ENCODE measurements around the gene PXT1. TPM values are rescaled to one million over a fixed set of nuclear protein-coding genes. Genes with fewer than 3 reads are reported as not detected.

The PXT1 gene
- polyA plus RNA-seq, 1 experiment, result not detected

DNA sequence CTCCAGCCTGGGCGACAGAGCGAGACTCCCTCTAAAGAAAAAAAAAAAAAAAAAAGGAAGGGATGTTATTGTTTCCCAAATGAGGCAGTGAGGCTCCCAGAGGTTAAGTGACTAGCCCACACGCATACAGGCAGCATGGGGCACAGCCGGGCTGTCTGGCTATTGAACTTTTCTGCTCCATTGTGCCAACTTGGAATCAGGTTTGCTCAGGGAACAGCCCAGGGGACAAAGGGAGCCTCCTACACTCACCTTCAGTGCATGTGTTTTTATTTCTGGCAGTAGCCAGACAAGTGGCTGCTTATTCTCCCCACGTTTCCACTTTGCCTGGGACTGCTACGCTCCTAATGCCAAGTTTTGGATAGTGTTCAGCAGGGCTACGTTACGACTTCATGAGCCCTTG lies 65.9 kb downstream of the PXT1 start:
- H3K9me3 ChIP-seq (ENCODE audit: control insufficient read depth, insufficient read depth, low read length), result no peaks in the 10 kb centered on the region
- no peak for DNase-seq (ENCODE audit: low read depth, low spot score)
- TF ChIP-seq, protein P1, sequence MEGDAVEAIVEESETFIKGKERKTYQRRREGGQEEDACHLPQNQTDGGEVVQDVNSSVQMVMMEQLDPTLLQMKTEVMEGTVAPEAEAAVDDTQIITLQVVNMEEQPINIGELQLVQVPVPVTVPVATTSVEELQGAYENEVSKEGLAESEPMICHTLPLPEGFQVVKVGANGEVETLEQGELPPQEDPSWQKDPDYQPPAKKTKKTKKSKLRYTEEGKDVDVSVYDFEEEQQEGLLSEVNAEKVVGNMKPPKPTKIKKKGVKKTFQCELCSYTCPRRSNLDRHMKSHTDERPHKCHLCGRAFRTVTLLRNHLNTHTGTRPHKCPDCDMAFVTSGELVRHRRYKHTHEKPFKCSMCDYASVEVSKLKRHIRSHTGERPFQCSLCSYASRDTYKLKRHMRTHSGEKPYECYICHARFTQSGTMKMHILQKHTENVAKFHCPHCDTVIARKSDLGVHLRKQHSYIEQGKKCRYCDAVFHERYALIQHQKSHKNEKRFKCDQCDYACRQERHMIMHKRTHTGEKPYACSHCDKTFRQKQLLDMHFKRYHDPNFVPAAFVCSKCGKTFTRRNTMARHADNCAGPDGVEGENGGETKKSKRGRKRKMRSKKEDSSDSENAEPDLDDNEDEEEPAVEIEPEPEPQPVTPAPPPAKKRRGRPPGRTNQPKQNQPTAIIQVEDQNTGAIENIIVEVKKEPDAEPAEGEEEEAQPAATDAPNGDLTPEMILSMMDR (IDR thresholded peaks at IDR 0.05; ENCODE audit: low read depth, low read length), result no peak
- no peak overlapping the region for H3K27ac ChIP-seq (ENCODE audit: low read depth, low read length)
- ChIA-PET POLR2A (no interaction called here), CTCF (no interaction called here)
- peaks cover 50% of the 10 kb centered on the region for H3K27me3 ChIP-seq (ENCODE audit: control insufficient read depth, insufficient read depth, low read length)
- H3K4me3 ChIP-seq (ENCODE audit: low read depth, low read length), result no peak overlapping the region

DNA sequence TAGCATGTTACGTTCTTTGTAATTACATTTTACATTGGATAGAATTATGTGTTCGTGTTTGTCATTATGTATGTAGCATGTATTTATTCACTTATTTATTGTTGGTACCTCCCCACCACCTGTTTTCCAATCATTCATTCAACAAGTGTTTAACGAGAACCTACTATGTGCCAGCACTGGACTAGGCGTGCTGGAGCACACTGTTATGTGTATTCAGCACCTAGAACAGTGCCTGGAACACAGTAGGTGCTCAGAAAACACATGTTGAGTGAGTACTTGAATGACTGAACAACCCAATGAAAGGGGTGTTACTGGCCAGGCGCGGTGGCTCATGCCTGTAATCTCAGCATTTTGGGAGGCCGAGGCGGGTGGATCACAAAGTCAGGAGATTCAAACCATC lies 66.5 kb downstream of the PXT1 start:
- Histone ChIP-seq H3K4me3 (ENCODE audit: low read depth, low read length) (no peak overlapping the region), H3K9me3 (ENCODE audit: control insufficient read depth, insufficient read depth, low read length) (no peaks in the 10 kb centered on the region; the same call in 1 of the 2 replicates), H3K27me3 (ENCODE audit: control insufficient read depth, insufficient read depth, low read length) (peaks cover 50% of the 10 kb centered on the region), H3K27ac (ENCODE audit: low read depth, low read length) (no peak overlapping the region)
- TF ChIP-seq, protein P1 (IDR thresholded peaks at IDR 0.05; ENCODE audit: low read depth, low read length), result no peak
- no peak for DNase-seq (ENCODE audit: low read depth, low spot score)
- ChIA-PET CTCF (no interaction called here), POLR2A (no interaction called here)

DNA sequence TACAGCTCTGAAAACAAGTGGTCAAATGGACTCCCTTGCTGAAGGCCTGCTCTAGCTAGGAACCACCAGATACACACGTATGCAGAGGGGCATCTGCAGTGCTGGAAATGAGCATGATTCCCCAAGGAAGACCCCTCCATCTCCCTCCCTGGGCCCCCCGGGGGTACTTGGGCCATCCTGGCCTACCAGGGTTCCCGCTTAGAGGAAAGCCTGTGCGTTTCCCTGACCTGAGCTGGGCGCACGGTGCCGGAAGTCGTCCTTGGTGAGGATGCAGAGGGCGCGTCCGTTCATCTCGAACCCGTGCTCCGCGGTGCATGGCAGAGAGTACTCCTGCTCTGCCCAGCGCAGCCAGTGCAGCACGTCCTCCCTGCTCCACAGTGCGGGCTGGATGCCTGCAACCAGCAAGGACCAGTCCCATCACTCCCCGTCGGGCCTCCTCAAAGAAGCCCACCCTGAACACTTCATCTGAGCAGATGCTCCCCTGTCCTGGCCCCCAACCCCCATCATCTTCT lies 67.0 kb downstream of the PXT1 start:
- TF ChIP-seq, protein P1 (IDR thresholded peaks at IDR 0.05; ENCODE audit: low read depth, low read length), result no peak
- POLR2A ChIA-PET, result no interaction called here
- H3K9me3 ChIP-seq (ENCODE audit: control insufficient read depth, insufficient read depth, low read length), result no peaks in the 10 kb centered on the region; the same call in 1 of the 2 replicates
- CTCF ChIA-PET, result no interaction called here
- DNase-seq (ENCODE audit: low read depth, low spot score), result no peak
- H3K27me3 ChIP-seq (ENCODE audit: control insufficient read depth, insufficient read depth, low read length), result peaks cover 46% of the 10 kb centered on the region
- no peak overlapping the region for H3K4me3 ChIP-seq (ENCODE audit: low read depth, low read length)
- H3K27ac ChIP-seq (ENCODE audit: low read depth, low read length), result no peak overlapping the region

- POLR2A ChIA-PET, result no interaction called here
- no peak overlapping the region for H3K4me3 ChIP-seq (ENCODE audit: low read depth, low read length)
- no peaks in the 10 kb centered on the region; the same call in 1 of the 2 replicates for H3K9me3 ChIP-seq (ENCODE audit: control insufficient read depth, insufficient read depth, low read length)
- peaks cover 41% of the 10 kb centered on the region for H3K27me3 ChIP-seq (ENCODE audit: control insufficient read depth, insufficient read depth, low read length)
- TF ChIP-seq, protein P1 (IDR thresholded peaks at IDR 0.05; ENCODE audit: low read depth, low read length), result no peak
- H3K27ac ChIP-seq (ENCODE audit: low read depth, low read length), result no peak overlapping the region
- no peak for DNase-seq (ENCODE audit: low read depth, low spot score)
- CTCF ChIA-PET, result no interaction called here
Observed at GRCh38 chr6:36374972-36375371, 67.7 kb downstream of the PXT1 start.

- Histone ChIP-seq H3K27ac (ENCODE audit: low read depth, low read length) (no peak overlapping the region), H3K9me3 (ENCODE audit: control insufficient read depth, insufficient read depth, low read length) (no peaks in the 10 kb centered on the region; the same call in 1 of the 2 replicates), H3K4me3 (ENCODE audit: low read depth, low read length) (no peak overlapping the region), H3K27me3 (ENCODE audit: control insufficient read depth, insufficient read depth, low read length) (peaks cover 41% of the 10 kb centered on the region)
- no peak for DNase-seq (ENCODE audit: low read depth, low spot score)
- ChIA-PET POLR2A (no interaction called here), CTCF (interaction anchor here (1.0 to 1.5 kb wide), 2 partner anchors 12 to 14 kb away, joined by 3 to 4 read pairs; no protein-coding TSS in a partner anchor)
- TF ChIP-seq, protein P1 (IDR thresholded peaks at IDR 0.05; ENCODE audit: low read depth, low read length), result no peak
Observed at GRCh38 chr6:36374194-36374593, 68.5 kb downstream of the PXT1 start.

Measured in AG04450 (cell line).